ENCODE data around the gene RNU1-1.
"Not testable (repeated sequence)": the region's sequence is repeated elsewhere in the genome, so short reads cannot be mapped to it uniquely, and the experiment has no call there.

The RNU1-1 gene

GRCh38 chr1:16491056-16491675 lies 22.9 kb downstream of the RNU1-1 start:
- DNase-seq, result no peak

GRCh38 chr1:16489195-16489880 lies 24.7 kb downstream of the RNU1-1 start:
- not testable (repeated sequence) for DNase-seq

- not testable (repeated sequence) for DNase-seq
Measured at GRCh38 chr1:16487011-16487410, 27.1 kb downstream of the RNU1-1 start.

DNA sequence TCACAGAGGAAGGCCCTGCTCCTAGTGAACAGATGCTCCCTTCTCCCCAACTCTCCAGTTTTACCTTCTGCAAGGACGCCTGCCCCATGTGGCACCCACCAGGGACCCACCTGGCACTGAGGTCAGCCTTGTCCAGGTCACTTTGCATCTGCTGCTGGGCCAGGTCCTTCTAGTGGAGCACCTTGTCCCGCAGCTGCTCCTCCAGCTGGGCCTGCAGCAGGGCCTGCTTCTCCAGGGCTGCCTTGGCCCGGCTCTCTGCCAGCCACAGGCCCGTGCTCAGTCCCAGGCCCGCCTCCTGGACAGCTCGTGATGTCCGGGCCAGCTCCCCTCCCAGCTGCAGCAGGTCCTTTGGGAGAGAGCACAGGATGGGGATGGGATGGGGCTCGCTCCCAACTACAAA lies 27.8 kb downstream of the RNU1-1 start:
- DNase-seq, result not testable (repeated sequence)

- DNase-seq, result no peak
Measured at GRCh38 chr1:16484931-16485330, 29.2 kb downstream of the RNU1-1 start.

GRCh38 chr1:16484501-16484835 lies 29.6 kb downstream of the RNU1-1 start:
- no peak for DNase-seq

DNA sequence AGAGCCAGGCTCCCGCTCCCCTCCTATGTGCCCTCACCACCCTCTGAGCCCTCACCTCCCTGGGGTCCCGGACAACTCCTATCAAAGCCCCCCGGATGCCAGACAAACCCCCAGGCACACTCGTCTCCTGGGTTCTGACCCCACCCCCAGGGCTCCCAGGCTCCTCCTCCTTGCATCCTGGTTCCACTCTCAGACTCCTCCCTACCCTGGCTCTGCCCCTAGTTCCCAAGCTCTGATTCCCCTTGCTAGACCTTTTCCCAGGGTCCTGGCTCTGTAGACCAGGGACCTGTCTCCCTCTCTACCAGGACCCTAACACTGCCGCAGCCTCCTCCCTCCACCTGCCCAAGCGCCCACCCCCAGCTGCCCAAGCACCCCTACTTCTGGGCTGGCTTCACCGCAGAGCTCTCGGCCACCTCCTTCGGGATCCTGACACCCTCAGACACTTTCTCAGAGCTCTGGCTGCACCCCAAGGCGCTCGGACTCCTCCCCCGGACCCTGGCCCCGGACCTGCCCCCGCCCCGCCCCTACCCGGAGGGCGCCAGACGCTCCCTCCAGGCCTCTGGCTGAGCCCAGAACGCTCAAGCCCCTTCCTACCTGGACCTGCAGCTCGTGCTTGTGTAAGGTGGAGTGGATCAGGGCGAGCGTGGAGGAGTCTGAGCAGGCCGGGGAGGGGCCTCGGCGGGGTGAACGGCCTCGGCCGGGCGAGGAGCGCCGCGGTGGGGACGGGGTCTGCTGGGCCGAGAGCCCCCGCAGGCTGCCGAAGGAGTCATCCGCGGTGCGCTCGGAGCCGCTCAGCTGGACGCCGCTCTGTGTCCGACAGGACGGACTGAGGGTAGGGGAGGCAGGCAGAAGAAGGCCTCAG lies 30.2 kb downstream of the RNU1-1 start:
- DNase-seq, result not testable (repeated sequence)

- not testable (repeated sequence) for DNase-seq
Measured at GRCh38 chr1:16483146-16483545, 30.9 kb downstream of the RNU1-1 start.

- DNase-seq, result no peak
Measured at GRCh38 chr1:16478091-16478490, 36.0 kb downstream of the RNU1-1 start.

GRCh38 chr1:16475771-16476770 lies 38.0 kb downstream of the RNU1-1 start:
- not testable (repeated sequence) for DNase-seq

- not testable (repeated sequence) for DNase-seq
Measured at GRCh38 chr1:16474891-16475290, 39.2 kb downstream of the RNU1-1 start.

- DNase-seq, result no peak
Measured at GRCh38 chr1:16474166-16474800, 39.8 kb downstream of the RNU1-1 start.

- DNase-seq, result no peak
Measured at GRCh38 chr1:16468558-16468957, 45.5 kb downstream of the RNU1-1 start.

GRCh38 chr1:16464917-16465625 lies 49.0 kb downstream of the RNU1-1 start:
- DNase-seq, result no peak
